ENCODE results near the gene SLC6A3. TPM values are rescaled to one million over a fixed set of nuclear protein-coding genes. Genes with fewer than 3 reads are reported as not detected.
"Not testable (repeated sequence)": the region's sequence is repeated elsewhere in the genome, so short reads cannot be mapped to it uniquely, and the experiment has no call there.

Gene SLC6A3
- total RNA-seq, 1 experiment from 2014 or later = not detected

GRCh38 chr5:1363160-1363559 is 82.1 kb downstream of the SLC6A3 start:
- H3K27ac Mint-ChIP-seq (ENCODE audit: unreplicated experiment) = no peak overlapping the region
- no peak overlapping the region for H3K4me3 Mint-ChIP-seq (ENCODE audit: low read depth, unreplicated experiment)
- CTCF ChIA-PET = interaction anchor here (0.6 kb wide), 1 partner anchor 16 kb away, joined by 3 read pairs; no protein-coding TSS in a partner anchor
- H3K9me3 Mint-ChIP-seq (ENCODE audit: low read depth, unreplicated experiment) = no peaks in the 10 kb centered on the region
- TF ChIP-seq, protein P1, sequence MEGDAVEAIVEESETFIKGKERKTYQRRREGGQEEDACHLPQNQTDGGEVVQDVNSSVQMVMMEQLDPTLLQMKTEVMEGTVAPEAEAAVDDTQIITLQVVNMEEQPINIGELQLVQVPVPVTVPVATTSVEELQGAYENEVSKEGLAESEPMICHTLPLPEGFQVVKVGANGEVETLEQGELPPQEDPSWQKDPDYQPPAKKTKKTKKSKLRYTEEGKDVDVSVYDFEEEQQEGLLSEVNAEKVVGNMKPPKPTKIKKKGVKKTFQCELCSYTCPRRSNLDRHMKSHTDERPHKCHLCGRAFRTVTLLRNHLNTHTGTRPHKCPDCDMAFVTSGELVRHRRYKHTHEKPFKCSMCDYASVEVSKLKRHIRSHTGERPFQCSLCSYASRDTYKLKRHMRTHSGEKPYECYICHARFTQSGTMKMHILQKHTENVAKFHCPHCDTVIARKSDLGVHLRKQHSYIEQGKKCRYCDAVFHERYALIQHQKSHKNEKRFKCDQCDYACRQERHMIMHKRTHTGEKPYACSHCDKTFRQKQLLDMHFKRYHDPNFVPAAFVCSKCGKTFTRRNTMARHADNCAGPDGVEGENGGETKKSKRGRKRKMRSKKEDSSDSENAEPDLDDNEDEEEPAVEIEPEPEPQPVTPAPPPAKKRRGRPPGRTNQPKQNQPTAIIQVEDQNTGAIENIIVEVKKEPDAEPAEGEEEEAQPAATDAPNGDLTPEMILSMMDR (IDR thresholded peaks at IDR 0.05; ENCODE audit: unreplicated experiment) = no peak
- H3K36me3 Mint-ChIP-seq (ENCODE audit: insufficient read depth, unreplicated experiment) = no peaks in the 10 kb centered on the region
- H3K27me3 Mint-ChIP-seq (ENCODE audit: unreplicated experiment) = peaks cover 80% of the 10 kb centered on the region
- BruUV-seq (replicated peaks) = no TSS peak
- no peaks in the 10 kb centered on the region for H3K4me1 Mint-ChIP-seq (ENCODE audit: low read depth, unreplicated experiment)
- no peak for DNase-seq
- intact Hi-C loops (cut with micrococcal nuclease; ENCODE audit: unreplicated experiment) = no loop called here

DNA sequence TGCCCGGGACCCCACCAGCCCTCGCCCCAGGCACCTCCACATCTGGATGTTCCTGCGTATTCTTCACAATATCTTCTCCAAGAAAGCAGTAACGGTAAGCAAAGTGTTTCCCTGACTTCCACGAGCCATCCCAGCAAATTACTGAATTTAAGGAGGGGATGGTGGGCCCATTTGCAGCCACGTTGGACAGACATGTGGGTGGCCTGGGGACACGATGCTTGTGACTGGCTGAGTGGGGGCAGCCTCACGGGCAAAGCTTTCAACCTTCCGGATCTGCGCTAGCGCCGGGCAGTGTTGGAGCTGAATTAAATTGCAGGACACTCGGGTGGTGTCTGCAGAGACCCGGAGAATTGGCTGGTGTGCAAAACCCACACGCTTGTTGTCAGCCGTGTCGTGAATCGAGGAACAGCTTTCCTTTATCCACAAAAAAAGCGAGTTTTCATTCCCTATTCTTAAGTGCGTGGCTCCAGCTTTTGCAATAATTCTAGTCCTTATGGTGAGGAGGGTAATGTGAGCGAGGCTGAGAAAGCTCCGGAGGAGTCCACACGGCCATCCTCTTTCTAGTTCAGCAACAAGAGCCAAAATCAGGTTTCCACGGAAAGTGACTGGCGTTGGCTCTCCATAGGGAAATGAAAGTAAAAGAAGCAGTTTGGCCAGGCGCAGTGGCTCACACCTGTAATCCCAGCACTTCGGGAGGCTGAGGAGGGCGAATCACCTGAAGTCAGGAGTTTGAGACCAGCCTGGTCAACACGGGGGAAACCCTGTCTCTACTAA is 82.8 kb downstream of the SLC6A3 start:
- CTCF ChIA-PET = no interaction called here
- BruUV-seq (replicated peaks) = no TSS peak
- Mint-ChIP-seq H3K4me3 (ENCODE audit: low read depth, unreplicated experiment) (no peak overlapping the region), H3K4me1 (ENCODE audit: low read depth, unreplicated experiment) (no peaks in the 10 kb centered on the region), H3K27ac (ENCODE audit: unreplicated experiment) (no peak overlapping the region), H3K9me3 (ENCODE audit: low read depth, unreplicated experiment) (no peaks in the 10 kb centered on the region), H3K27me3 (ENCODE audit: unreplicated experiment) (peaks cover 80% of the 10 kb centered on the region), H3K36me3 (ENCODE audit: insufficient read depth, unreplicated experiment) (peaks cover 1% of the 10 kb centered on the region)
- intact Hi-C loops (cut with micrococcal nuclease; ENCODE audit: unreplicated experiment) = no loop called here
- DNase-seq = no peak
- TF ChIP-seq, protein P1 (IDR thresholded peaks at IDR 0.05; ENCODE audit: unreplicated experiment) = no peak

GRCh38 chr5:1360861-1361260 is 84.4 kb downstream of the SLC6A3 start:
- H3K27me3 Mint-ChIP-seq (ENCODE audit: unreplicated experiment) = peaks cover 80% of the 10 kb centered on the region
- no peak for DNase-seq
- no peak overlapping the region for H3K27ac Mint-ChIP-seq (ENCODE audit: unreplicated experiment)
- CTCF ChIA-PET = no interaction called here
- H3K9me3 Mint-ChIP-seq (ENCODE audit: low read depth, unreplicated experiment) = no peaks in the 10 kb centered on the region
- intact Hi-C loops (cut with micrococcal nuclease; ENCODE audit: unreplicated experiment) = no loop called here
- no TSS peak for BruUV-seq (replicated peaks)
- H3K4me3 Mint-ChIP-seq (ENCODE audit: low read depth, unreplicated experiment) = no peak overlapping the region
- TF ChIP-seq, protein P1 (IDR thresholded peaks at IDR 0.05; ENCODE audit: unreplicated experiment) = no peak
- peaks cover 4% of the 10 kb centered on the region for H3K36me3 Mint-ChIP-seq (ENCODE audit: insufficient read depth, unreplicated experiment)
- H3K4me1 Mint-ChIP-seq (ENCODE audit: low read depth, unreplicated experiment) = no peaks in the 10 kb centered on the region

DNA sequence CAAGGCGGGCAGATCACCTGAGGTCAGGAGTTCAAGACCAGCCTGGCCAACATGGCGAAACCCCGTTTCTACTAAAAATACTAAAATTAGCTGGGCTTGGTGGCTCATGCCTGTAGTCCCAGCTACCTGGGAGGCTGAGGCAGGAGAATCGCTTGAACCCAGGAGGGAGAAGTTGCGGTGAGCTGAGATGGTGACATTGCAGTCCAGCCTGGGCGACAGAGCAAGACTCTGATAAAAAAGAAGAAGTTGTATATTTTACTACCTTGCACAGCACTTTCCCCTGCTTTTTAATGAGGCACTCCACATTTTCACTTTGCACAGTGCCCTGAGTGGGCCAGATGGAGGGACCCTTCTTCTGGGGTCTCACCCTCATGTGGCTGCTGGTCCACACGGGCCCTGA is 84.9 kb downstream of the SLC6A3 start:
- CTCF ChIA-PET; H3K36me3 Mint-ChIP-seq (ENCODE audit: insufficient read depth, unreplicated experiment); intact Hi-C loops (cut with micrococcal nuclease; ENCODE audit: unreplicated experiment); H3K4me3 Mint-ChIP-seq (ENCODE audit: low read depth, unreplicated experiment); H3K27ac Mint-ChIP-seq (ENCODE audit: unreplicated experiment); BruUV-seq (replicated peaks); H3K4me1 Mint-ChIP-seq (ENCODE audit: low read depth, unreplicated experiment); DNase-seq; H3K9me3 Mint-ChIP-seq (ENCODE audit: low read depth, unreplicated experiment): not testable (repeated sequence)
- peaks cover 80% of the 10 kb centered on the region for H3K27me3 Mint-ChIP-seq (ENCODE audit: unreplicated experiment)

DNA sequence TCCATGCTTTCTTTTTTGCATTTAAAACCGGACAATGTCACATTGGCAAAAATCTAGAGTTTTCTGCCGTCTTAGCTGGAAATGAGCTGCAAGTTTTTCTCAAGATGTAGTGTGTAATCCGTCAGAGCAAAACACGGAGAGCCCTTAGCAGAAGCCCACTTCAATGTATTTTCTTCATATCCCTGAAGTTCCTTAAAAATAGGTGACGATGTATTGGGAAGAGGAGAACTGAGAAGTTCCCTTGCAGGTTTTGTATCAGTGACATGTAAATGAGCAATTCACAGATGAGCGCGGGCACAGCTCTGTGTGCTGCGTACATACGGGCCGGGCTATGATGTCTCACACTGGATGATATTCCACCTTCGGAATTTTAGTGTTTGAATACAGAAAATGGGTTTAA is 85.5 kb downstream of the SLC6A3 start:
- CTCF ChIA-PET = interaction anchor here (0.6 kb wide), 1 partner anchor 12 kb away, joined by 6 read pairs; no protein-coding TSS in a partner anchor
- intact Hi-C loops (cut with micrococcal nuclease; ENCODE audit: unreplicated experiment) = loop anchor here (10.0 kb wide), 1 partner anchor 155 kb away; the partner anchor contains the start of gene SLC6A19
- H3K27ac Mint-ChIP-seq (ENCODE audit: unreplicated experiment) = no peak overlapping the region
- H3K36me3 Mint-ChIP-seq (ENCODE audit: insufficient read depth, unreplicated experiment) = peaks cover 4% of the 10 kb centered on the region
- no peaks in the 10 kb centered on the region for H3K9me3 Mint-ChIP-seq (ENCODE audit: low read depth, unreplicated experiment)
- no peak for DNase-seq
- TF ChIP-seq, protein P1 (IDR thresholded peaks at IDR 0.05; ENCODE audit: unreplicated experiment) = no peak
- no peak overlapping the region for H3K4me3 Mint-ChIP-seq (ENCODE audit: low read depth, unreplicated experiment)
- H3K27me3 Mint-ChIP-seq (ENCODE audit: unreplicated experiment) = peaks cover 80% of the 10 kb centered on the region
- no TSS peak for BruUV-seq (replicated peaks)
- H3K4me1 Mint-ChIP-seq (ENCODE audit: low read depth, unreplicated experiment) = no peaks in the 10 kb centered on the region
